ENCODE results near the gene SGK1.

- TF ChIP-seq POLR2A (IDR thresholded peaks at IDR 0.05), result no peak
- no peak for TF ChIP-seq CTCF (IDR thresholded peaks at IDR 0.05)
- TF ChIP-seq POLR2AphosphoS5 (IDR thresholded peaks at IDR 0.05), result no peak
Measured at GRCh38 chr6:134309227-134309626, 8.7 kb downstream of the SGK1 start.

All from suprapubic skin (tissue), 4 donors.